Neural cell (in vitro differentiated cells): Measurements from ENCODE around the gene GPR3. TPM values are rescaled to one million over a fixed set of nuclear protein-coding genes. Genes with fewer than 3 reads are reported as not detected.

Experiments
- H2AFZ ChIP-seq: fragments of 200-600, 300-800 bp; sonication (generic), shearing (Covaris generic); 2 replicates; pipeline ENCODE4 v1.6.0; 2014; ENCODE audit warnings: low read depth, mild to moderate bottlenecking, antibody characterized with exemption, low read length, moderate library complexity
- H3F3A ChIP-seq: fragments of 200-600 bp; shearing (Covaris generic); 2 replicates; pipeline ENCODE4 v1.6.1; 2016; ENCODE audit warnings: mild to moderate bottlenecking, moderate library complexity, mixed read lengths, antibody characterized with exemption, low read length; ENCODE audit not compliant: insufficient read depth, poor library complexity, severe bottlenecking
- H3K27ac ChIP-seq: fragments of 200-600, 300-800 bp; sonication (generic), shearing (Covaris generic); 2 replicates; pipeline ENCODE4 v1.5.1; 2014; ENCODE audit warnings: mild to moderate bottlenecking, low read length, moderate library complexity
- H3K27me3 ChIP-seq: fragments of 300-800, 200-600 bp; sonication (generic), shearing (Covaris generic); 2 replicates; pipeline ENCODE4 v1.6.0; 2014; ENCODE audit warnings: mild to moderate bottlenecking, low read depth, low read length, moderate library complexity; ENCODE audit not compliant: insufficient read depth
- H3K36me3 ChIP-seq: fragments of 300-800, 200-600 bp; sonication (generic), shearing (Covaris generic); 2 replicates; pipeline ENCODE4 v1.5.1; 2014; ENCODE audit warnings: mild to moderate bottlenecking, antibody characterized with exemption, low read length, moderate library complexity; ENCODE audit not compliant: insufficient read depth
- H3K4me2 ChIP-seq: fragments of 300-800, 200-600 bp; sonication (generic), shearing (Covaris generic); 2 replicates; pipeline ENCODE4 v1.6.0; 2014; ENCODE audit warnings: mild to moderate bottlenecking, low read length
- H3K4me3 ChIP-seq: fragments of 300-800, 200-600 bp; sonication (generic), shearing (Covaris generic); 2 replicates; pipeline ENCODE4 v1.5.1; 2014; ENCODE audit warnings: mild to moderate bottlenecking, low read length, moderate library complexity
- H3K79me2 ChIP-seq: fragments of 200-600 bp; shearing (Covaris generic); replicated peaks from 2 replicates; pipeline ENCODE4 v1.6.0; 2014; ENCODE audit warnings: mild to moderate bottlenecking, low read length, moderate library complexity; ENCODE audit not compliant: insufficient read depth
- H3K9ac ChIP-seq: fragments of 300-800, 200-600 bp; sonication (generic), shearing (Covaris generic); 2 replicates; pipeline ENCODE4 v1.6.1; 2016; ENCODE audit warnings: mild to moderate bottlenecking, low read length, mixed read lengths
- H3K9me2 ChIP-seq: fragments of 200-600 bp; shearing (Covaris generic); 2 replicates; pipeline ENCODE4 v1.6.1; 2016; ENCODE audit warnings: mild to moderate bottlenecking, low read length, mixed read lengths; ENCODE audit not compliant: insufficient read depth
- H3K9me3 ChIP-seq: fragments of 200-600, 300-800 bp; sonication (generic), shearing (Covaris generic); 2 replicates; pipeline ENCODE4 v1.6.1; 2016; ENCODE audit warnings: mild to moderate bottlenecking, mixed run types, low read length, moderate library complexity, mixed read lengths
- H4K20me1 ChIP-seq: fragments of 200-600 bp; shearing (Covaris generic); 2 replicates; pipeline ENCODE4 v1.6.1; 2016; ENCODE audit warnings: mild to moderate bottlenecking, mixed run types; ENCODE audit not compliant: insufficient read depth
- CTCF ChIP-seq: fragments of 450-650 bp; IDR thresholded peaks from 2 replicates; pipeline ENCODE4 v1.5.1; 2014; ENCODE audit warnings: antibody characterized with exemption, mild to moderate bottlenecking, moderate library complexity; ENCODE audit not compliant: poor library complexity, severe bottlenecking
- EP300 ChIP-seq: fragments of 450-650 bp; conservative IDR thresholded peaks from 2 replicates; pipeline ENCODE4 v1.6.1; 2014; ENCODE audit warnings: antibody characterized with exemption, mild to moderate bottlenecking, moderate library complexity; ENCODE audit not compliant: poor library complexity, severe bottlenecking
- EZH2 ChIP-seq: fragments of 200-600, 300-800 bp; shearing (Covaris generic), sonication (generic); IDR thresholded peaks from 2 replicates; pipeline ENCODE4 v1.6.1; 2014; ENCODE audit warnings: antibody characterized with exemption, low read length, borderline replicate concordance, mild to moderate bottlenecking; ENCODE audit not compliant: insufficient read depth, poor library complexity, severe bottlenecking
- MXI1 ChIP-seq: fragments of 450-650 bp; conservative IDR thresholded peaks from 2 replicates; pipeline ENCODE4 v1.6.1; 2014; ENCODE audit warnings: antibody characterized with exemption, mild to moderate bottlenecking; ENCODE audit not compliant: poor library complexity, severe bottlenecking
- POLR2AphosphoS5 ChIP-seq: IDR thresholded peaks from 2 replicates; pipeline ENCODE4 v1.6.1; 2012
- RAD21 ChIP-seq: fragments of 450-650 bp; conservative IDR thresholded peaks from 2 replicates; pipeline ENCODE4 v1.6.1; 2014; ENCODE audit warnings: antibody characterized with exemption, mild to moderate bottlenecking, moderate library complexity
- REST ChIP-seq: IDR thresholded peaks from 2 replicates; pipeline ENCODE4 v1.6.1; 2012; ENCODE audit warnings: borderline replicate concordance
- SMC3 ChIP-seq: fragments of 450-650 bp; conservative IDR thresholded peaks from 2 replicates; pipeline ENCODE4 v1.6.1; 2014; ENCODE audit warnings: antibody characterized with exemption, mild to moderate bottlenecking, moderate library complexity; ENCODE audit not compliant: poor library complexity
- TAF1 ChIP-seq: IDR thresholded peaks from 2 replicates; pipeline ENCODE4 v1.6.1; 2012; ENCODE audit warnings: low read depth
- polyA plus RNA-seq: library from polyadenylated mRNA; depleted of rRNA; stranded (reverse); fragments of >200 nt; gene quantifications from 2 replicates; pipeline ENCODE4 v1.2.3, GENCODE V29; 2014

GPR3 gene
- polyA plus RNA-seq, 1 donor from 2014 or later: 0.54 TPM

- TF ChIP-seq SMC3 (no peak), EP300 (no peak), MXI1 (no peak), CTCF (no peak), REST (no peak), POLR2AphosphoS5 (no peak), RAD21 (no peak), EZH2 (no peak), TAF1 (no peak)
- H3K4me3 ChIP-seq: no peak overlapping the region
- H3K27ac ChIP-seq: no peak overlapping the region
- no peak overlapping the region for H2AFZ ChIP-seq
- H3K4me2 ChIP-seq: no peak overlapping the region
- H3K9me3 ChIP-seq: no peaks in the 10 kb centered on the region
- H3K27me3 ChIP-seq: no peaks in the 10 kb centered on the region
- H3K79me2 ChIP-seq: no peaks in the 10 kb centered on the region
- no peaks in the 10 kb centered on the region for H3K9me2 ChIP-seq
- H3F3A ChIP-seq: no peaks in the 10 kb centered on the region
- peaks cover 4% of the 10 kb centered on the region for H3K36me3 ChIP-seq
- no peak overlapping the region for H3K9ac ChIP-seq
- no peaks in the 10 kb centered on the region for H4K20me1 ChIP-seq
These were observed 20.6 kb downstream of the GPR3 start for GRCh38 chr1:27413004-27413403.

- Histone ChIP-seq H3K79me2 (no peaks in the 10 kb centered on the region), H3K36me3 (peaks cover 4% of the 10 kb centered on the region), H3K9ac (no peak overlapping the region), H3K4me2 (no peak overlapping the region), H2AFZ (no peak overlapping the region), H3F3A (no peaks in the 10 kb centered on the region), H3K4me3 (no peak overlapping the region), H3K27me3 (no peaks in the 10 kb centered on the region), H3K9me3 (no peaks in the 10 kb centered on the region), H4K20me1 (no peaks in the 10 kb centered on the region), H3K9me2 (no peaks in the 10 kb centered on the region), H3K27ac (no peak overlapping the region)
- TF ChIP-seq TAF1: no peak
These were observed 21.7 kb downstream of the GPR3 start for GRCh38 chr1:27414091-27414490.
